HG03575 (cell line): ENCODE results near the gene MSL3B.

ENCODE experiments used
- ATAC-seq: cut with Tn5 transposase; IDR thresholded peaks from one replicate; pipeline ENCODE4 v1.9.1; 2021; ENCODE audit not compliant: unreplicated experiment, insufficient number of reproducible peaks, low FRiP score; ENCODE audit errors: extremely low read depth

The MSL3B gene

DNA sequence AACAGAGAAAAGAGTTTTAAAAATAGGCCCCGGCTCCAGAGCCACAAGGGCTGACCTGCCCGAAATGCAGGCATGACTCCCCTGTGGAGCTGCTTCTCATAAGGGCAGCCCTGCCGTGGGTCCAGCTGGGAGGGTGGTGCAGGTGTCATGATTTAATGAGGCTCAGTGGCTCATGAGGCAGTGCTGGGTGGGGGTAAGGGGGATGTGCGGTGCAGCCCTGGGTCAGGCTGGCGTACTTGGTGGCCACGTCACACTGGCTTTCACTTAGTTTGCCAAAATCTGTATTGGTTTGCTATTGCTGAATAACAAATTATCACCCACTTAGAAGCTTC lies 47.4 kb downstream of the MSL3B start:
- ATAC-seq = no peak

DNA sequence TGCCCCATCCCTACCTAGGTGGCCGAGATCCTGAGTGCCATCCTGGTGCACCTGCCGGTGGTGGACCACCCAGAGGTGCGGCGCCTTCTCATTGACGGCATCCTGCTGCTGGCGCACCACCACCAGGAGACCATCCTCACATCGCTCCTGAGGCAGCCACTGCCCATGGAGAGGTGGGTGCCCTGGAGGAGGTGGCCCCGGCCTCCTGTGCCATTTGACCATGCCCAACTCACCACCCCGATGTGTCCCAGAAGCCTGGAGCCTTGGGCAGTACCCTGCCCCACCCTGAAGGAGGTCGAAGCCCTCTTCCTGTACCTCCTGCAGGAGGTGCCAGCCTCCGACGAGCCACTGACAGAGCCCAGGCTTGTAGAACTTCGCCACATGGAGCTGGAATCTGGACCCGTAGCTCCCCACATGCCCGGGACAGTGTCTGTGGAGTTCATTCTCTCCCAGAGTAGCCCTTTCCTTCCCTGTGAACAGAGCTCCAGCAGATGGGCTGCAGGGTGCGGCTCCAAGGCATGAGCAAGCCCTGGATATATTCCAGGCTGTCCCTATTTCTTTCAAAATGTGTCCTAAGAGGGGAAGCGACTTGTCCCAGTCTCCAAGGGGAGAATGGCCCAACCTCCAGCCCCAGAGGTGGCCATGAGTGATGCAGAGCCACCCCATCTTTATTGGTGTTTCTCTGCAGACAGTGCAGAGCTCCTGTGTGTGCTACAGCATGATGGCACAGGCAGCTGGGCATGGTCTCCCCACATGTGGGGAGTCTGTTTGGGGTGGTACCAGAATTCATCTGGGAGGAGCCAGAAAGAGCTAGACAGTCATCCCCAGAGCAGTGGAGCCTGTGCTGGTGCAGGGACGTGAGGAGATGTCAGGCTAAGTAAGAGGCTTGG lies 48.1 kb downstream of the MSL3B start:
- ATAC-seq = no peak

DNA sequence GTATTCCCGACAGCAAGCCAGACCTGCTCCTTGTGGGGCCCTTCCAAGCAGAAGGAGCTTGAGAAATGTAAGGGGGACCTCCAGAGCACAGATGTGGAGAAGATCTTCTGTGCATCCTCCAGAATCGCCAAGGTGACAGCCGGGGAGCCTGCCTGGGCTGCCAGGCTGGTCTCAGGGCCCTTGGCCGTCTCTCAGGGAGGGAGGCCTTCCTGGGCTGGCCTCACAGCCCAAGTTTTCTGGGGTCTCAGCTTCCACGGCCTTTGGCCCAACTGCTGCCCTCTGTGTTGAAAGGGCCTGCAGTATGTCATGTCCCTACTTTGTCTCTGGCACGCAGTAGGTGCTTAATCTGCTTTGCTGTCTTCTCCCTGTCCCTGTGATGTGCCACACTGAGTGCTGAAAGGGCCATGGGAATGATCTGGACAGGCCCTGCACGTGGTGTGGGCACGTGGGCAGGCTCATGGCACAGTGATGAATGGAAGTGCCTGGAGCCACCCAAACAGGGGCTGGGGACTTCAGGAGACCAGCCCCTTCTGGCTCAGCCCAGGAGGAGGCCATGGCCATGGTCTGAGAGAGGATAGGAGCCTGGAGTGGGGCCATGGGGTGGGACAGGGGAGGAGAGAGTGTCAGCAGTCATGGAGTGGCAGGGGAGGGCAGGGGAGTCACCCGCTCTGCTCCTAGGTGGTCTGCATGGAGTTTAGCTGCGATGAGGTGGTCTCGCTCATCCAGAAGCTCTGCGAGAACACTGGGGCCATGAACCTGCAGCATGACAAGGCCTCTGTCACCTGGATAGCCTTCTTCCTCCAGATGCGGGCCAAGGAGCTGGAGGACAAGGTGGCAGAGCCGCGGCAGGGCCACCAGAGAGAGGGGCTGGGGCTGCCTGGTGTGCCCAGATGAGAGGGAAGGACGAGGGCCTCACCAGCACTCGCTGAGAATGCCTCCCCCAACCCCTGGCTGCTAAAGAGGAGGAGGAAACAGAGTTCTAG lies 49.3 kb downstream of the MSL3B start:
- ATAC-seq = no peak

DNA sequence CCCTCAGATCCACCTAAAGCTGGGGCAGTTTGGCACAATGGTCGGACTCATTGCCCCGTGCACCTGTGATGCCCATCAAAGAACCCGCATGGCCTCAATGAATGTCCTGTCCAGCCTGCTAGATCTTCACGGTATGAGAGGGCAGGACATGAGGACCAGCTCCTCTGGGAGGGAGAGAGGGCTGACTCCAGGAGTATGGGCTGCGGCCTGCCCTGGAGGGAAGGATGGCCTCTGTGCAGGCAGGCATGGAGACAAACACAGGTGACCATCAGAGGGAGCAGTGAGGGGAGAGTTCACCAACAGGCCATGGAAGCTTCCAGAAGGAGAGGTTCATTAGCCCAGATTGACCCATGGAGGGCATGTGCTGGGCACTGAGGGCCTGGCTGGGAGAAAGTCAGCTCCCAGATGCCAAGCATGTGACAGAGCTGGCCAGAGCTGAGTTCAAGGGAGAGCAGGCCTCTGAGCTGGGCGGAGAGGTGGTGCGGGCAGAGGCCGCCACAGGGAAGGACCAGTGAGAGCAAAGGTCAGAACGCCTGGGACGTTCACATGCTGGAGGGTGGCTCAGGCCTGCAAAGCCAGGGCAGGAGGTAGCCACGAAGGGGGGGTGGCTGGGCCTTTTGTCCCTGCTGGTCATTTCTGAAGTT lies 50.1 kb downstream of the MSL3B start:
- no peak for ATAC-seq

DNA sequence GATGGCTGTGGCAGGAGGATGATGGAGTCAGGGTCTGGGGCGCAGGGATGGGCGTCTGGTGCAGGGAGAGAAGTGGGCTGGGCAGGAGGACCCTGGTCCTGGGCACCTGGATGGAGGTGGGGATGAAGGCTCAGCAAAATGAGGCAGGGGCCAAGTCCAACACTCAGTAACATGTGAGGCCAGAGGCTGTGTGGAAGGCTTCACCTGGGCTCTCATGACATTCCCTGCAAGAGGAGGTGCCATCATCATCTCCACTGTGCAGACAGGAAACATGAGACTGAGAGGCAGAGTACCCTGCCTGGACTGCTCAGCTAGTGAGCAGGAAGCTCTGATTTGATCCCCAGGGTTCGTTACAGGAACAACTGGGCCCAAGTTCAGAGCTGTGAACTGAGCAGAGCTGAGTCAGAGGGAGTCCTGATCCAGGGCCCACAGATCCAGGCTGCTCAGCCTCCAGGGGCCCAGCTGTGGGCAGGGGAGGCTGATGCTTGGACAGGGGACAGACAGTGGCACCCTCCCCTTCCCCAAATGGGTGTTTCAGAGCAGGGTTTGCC lies 50.8 kb downstream of the MSL3B start:
- ATAC-seq = no peak

DNA sequence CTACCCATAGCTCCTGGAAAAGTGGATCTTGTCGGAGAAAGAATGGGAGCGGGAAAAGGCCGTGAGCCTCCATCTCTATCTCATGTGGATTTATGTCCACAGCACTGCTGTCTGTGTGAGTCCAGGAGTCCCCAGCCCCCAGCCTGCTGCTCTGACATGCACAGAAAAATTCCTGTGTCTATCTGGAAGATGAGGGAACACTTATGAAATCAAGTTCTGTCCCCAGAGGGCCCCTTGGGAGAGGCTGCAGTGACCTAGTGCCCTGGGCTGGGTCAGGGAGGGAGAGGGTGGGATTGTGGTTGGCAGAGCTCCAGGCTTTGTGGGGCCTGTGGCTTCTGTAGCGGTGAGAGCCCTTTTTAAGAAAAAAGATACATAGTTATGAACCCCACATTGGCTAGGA lies 51.4 kb downstream of the MSL3B start:
- no peak for ATAC-seq

DNA sequence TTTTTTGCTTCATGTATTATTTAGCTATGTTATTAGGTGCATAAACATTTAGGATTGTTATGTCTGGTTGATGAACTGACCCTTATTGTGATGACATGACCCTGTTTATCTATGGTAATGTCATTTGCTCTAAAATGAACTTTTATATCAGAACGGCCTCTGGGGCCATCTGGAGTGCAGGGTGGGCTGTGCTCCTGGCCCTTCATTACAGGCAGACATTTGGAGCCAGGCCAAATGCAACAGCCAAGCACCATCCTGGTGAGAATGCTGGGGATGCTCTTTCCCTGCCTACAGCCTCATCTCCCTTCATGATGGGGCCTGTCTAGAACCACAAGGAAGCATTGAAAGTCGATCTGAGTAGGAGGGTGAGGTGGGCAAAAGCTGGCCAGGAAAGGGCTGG lies 51.9 kb downstream of the MSL3B start:
- no peak for ATAC-seq

DNA sequence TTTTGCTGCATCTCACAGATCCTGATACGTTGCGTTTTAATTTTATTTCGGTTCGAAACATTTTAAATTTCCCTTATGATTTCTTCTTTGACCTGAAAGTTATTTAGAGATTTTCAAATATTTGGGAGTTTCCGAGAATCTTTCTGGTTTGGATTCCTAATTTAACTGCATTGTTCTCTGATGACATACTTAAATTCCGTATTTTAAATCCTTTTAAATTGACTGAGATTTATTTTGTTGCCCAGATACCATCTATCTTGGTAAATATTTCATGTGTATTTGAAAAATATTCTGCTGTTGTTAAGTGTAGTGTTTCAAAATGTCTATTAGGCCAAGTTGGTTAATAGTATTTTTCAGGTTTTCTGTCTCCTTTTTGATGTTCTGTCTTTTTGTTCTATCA lies 52.3 kb downstream of the MSL3B start:
- ATAC-seq = no peak
